OCI-LY1 (cell line): ENCODE measurements around the gene EPO.

ENCODE experiments used
- EZH2 ChIP-seq: fragments of 200-600 bp; sonication (generic), shearing (Covaris generic); IDR thresholded peaks from 2 replicates; pipeline ENCODE4 v1.8.0; 2017; ENCODE audit warnings: borderline replicate concordance, mixed run types, mild to moderate bottlenecking, antibody characterized with exemption, low read length, moderate library complexity, mixed read lengths
- TF ChIP-seq, protein P1 (sequence below): fragments of 200-600 bp; sonication (generic), shearing (Covaris generic); IDR thresholded peaks from 2 replicates; pipeline ENCODE4 v1.5.1; 2017; ENCODE audit warnings: mild to moderate bottlenecking, antibody characterized with exemption, low read length, moderate library complexity, mixed read lengths

DNA sequence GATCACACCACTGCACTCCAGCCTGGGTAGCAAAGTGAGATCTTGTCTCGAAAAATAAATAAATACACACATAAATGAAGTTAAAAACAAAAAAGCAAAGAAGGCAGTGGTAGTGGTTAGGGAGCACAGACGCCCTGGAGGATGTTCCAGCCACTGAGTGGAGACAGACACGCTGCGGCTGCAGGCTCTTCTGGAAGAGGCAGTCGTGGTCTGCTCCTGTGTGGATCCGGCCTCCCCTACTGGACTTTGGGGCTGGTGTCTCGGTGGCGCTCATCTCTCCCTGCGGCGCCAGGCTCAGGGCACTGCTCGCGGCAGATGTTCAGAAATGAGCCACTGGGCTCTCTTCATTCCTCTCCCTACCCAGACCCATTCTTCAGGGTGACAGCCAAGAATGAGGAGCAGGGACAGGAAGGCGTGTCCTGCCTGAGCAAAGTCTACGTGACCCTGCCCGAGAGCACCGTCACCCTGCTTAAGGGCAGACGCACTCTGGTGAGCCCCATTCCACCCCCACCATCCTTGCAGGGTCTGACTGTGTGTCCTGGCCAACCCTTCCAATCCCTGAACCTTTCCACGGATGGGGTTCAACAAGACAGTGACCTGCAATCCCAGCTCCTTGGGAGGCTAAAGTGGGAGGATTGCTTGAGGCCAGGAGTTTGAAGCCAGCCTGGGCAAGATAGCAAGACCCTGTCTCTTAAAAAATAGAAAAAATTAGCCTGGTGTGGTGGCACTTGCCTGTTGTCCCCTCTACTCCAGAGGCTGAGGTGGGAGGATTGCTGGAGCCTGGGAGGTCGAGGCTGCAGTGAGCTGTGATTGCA, 39.3 kb downstream of the EPO start:
- TF ChIP-seq, protein P1, sequence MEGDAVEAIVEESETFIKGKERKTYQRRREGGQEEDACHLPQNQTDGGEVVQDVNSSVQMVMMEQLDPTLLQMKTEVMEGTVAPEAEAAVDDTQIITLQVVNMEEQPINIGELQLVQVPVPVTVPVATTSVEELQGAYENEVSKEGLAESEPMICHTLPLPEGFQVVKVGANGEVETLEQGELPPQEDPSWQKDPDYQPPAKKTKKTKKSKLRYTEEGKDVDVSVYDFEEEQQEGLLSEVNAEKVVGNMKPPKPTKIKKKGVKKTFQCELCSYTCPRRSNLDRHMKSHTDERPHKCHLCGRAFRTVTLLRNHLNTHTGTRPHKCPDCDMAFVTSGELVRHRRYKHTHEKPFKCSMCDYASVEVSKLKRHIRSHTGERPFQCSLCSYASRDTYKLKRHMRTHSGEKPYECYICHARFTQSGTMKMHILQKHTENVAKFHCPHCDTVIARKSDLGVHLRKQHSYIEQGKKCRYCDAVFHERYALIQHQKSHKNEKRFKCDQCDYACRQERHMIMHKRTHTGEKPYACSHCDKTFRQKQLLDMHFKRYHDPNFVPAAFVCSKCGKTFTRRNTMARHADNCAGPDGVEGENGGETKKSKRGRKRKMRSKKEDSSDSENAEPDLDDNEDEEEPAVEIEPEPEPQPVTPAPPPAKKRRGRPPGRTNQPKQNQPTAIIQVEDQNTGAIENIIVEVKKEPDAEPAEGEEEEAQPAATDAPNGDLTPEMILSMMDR, result no peak
- no peak for TF ChIP-seq EZH2
